HEK293 (cell line): Measurements from ENCODE around the gene GCNA.

Source experiments
- CTCF ChIA-PET: fragments of 350-600 bp; formaldehyde crosslinking; extraction: SDS; loops from one replicate; lab custom pipeline; 2021; ENCODE audit warnings: antibody characterized with exemption; lab: Yijun Ruan, JAX
- POLR2A ChIA-PET: fragments of 300-600 bp; formaldehyde crosslinking; extraction: SDS; loops from one replicate; lab custom pipeline; 2020; ENCODE audit warnings: antibody characterized with exemption, inconsistent platforms; lab: Yijun Ruan, JAX
- H3K27ac ChIP-seq: fragments of 200-500 bp; sonication (Bioruptor generic); 2 replicates; pipeline ENCODE4 v1.5.1; 2014; ENCODE audit warnings: low read depth, low read length, control low read depth, inconsistent platforms; ENCODE audit errors: extremely low read depth
- H3K36me3 ChIP-seq, 2 experiments: fragments of 200-500 bp in 1 of 2; sonication (Bioruptor generic) in 1 of 2; 1 replicate in 1 of 2; 2 replicates in 1 of 2; pipeline ENCODE4 v1.5.1; 2014 to 2017; ENCODE audit warnings: inconsistent platforms in 2 of 2, low read length in 2 of 2; ENCODE audit not compliant: control insufficient read depth in 2 of 2, insufficient read depth in 1 of 2
- H3K4me1 ChIP-seq: fragments of 200-500 bp; sonication (Bioruptor generic); 2 replicates; pipeline ENCODE4 v1.5.1; 2014; ENCODE audit warnings: mild to moderate bottlenecking, low read length, inconsistent platforms; ENCODE audit not compliant: control insufficient read depth, insufficient read depth
- H3K4me3 ChIP-seq: 2 replicates; pipeline ENCODE4 v1.5.1; 2011; ENCODE audit warnings: low read depth, mild to moderate bottlenecking, control low read depth, low read length, moderate library complexity
- H3K9me3 ChIP-seq: fragments of 200-500 bp; sonication (Bioruptor generic); 2 replicates; pipeline ENCODE4 v1.5.1; 2014; ENCODE audit warnings: low read depth, low read length, inconsistent platforms; ENCODE audit not compliant: control insufficient read depth, insufficient read depth
- AEBP2 ChIP-seq: fragments of 450-650 bp; formaldehyde crosslinking; IDR thresholded peaks from 2 replicates; pipeline ENCODE4 v1.5.1; 2016; ENCODE audit warnings: missing biosample characterization, missing genetic modification characterization, borderline replicate concordance
- BCL11A ChIP-seq: fragments of 450-650 bp; formaldehyde crosslinking; IDR thresholded peaks from 2 replicates; pipeline ENCODE4 v1.5.1; 2016; ENCODE audit warnings: low read depth, missing biosample characterization, missing genetic modification characterization
- BCL11B ChIP-seq: fragments of 450-650 bp; formaldehyde crosslinking; IDR thresholded peaks from 2 replicates; pipeline ENCODE4 v1.5.1; 2016; ENCODE audit warnings: low read depth, missing biosample characterization, missing genetic modification characterization
- ELK4 ChIP-seq: IDR thresholded peaks from 2 replicates; pipeline ENCODE4 v1.6.1; 2011; ENCODE audit warnings: mild to moderate bottlenecking, low read depth, low read length, borderline replicate concordance
- PRDM2 ChIP-seq: fragments of 450-650 bp; formaldehyde crosslinking; IDR thresholded peaks from 2 replicates; pipeline ENCODE4 v1.5.1; 2016; ENCODE audit warnings: missing biosample characterization, missing genetic modification characterization, borderline replicate concordance
- SALL2 ChIP-seq: fragments of 450-650 bp; formaldehyde crosslinking; IDR thresholded peaks from 2 replicates; pipeline ENCODE4 v1.5.0; 2017; ENCODE audit warnings: missing biosample characterization, mild to moderate bottlenecking, missing genetic modification characterization, borderline replicate concordance
- SCRT1 ChIP-seq: fragments of 450-650 bp; formaldehyde crosslinking; IDR thresholded peaks from 2 replicates; pipeline ENCODE4 v1.5.1; 2016; ENCODE audit warnings: missing biosample characterization, missing genetic modification characterization, borderline replicate concordance
- SP2 ChIP-seq: fragments of 450-650 bp; formaldehyde crosslinking; IDR thresholded peaks from 2 replicates; pipeline ENCODE4 v1.5.1; 2016; ENCODE audit warnings: missing biosample characterization, missing genetic modification characterization
- YY2 ChIP-seq: fragments of 450-650 bp; formaldehyde crosslinking; IDR thresholded peaks from 2 replicates; pipeline ENCODE4 v1.5.1; 2016; ENCODE audit warnings: missing biosample characterization, missing genetic modification characterization
- ZBTB17 ChIP-seq: fragments of 450-650 bp; formaldehyde crosslinking; IDR thresholded peaks from 2 replicates; pipeline ENCODE4 v1.5.1; 2016; ENCODE audit warnings: missing biosample characterization, missing genetic modification characterization
- ZNF184 ChIP-seq: fragments of 450-650 bp; IDR thresholded peaks from 2 replicates; pipeline ENCODE4 v1.5.1; 2018; ENCODE audit warnings: missing biosample characterization, mild to moderate bottlenecking, missing genetic modification characterization
- ZNF221 ChIP-seq: fragments of 450-650 bp; formaldehyde crosslinking; IDR thresholded peaks from 2 replicates; pipeline ENCODE4 v1.5.1; 2017; ENCODE audit warnings: missing biosample characterization, missing genetic modification characterization, borderline replicate concordance
- ZNF239 ChIP-seq: fragments of 450-650 bp; formaldehyde crosslinking; IDR thresholded peaks from 2 replicates; pipeline ENCODE4 v1.5.1; 2016; ENCODE audit warnings: missing biosample characterization, missing genetic modification characterization
- ZNF350 ChIP-seq: fragments of 450-650 bp; formaldehyde crosslinking; IDR thresholded peaks from 2 replicates; pipeline ENCODE4 v1.5.0; 2017; ENCODE audit warnings: missing biosample characterization, mild to moderate bottlenecking, missing genetic modification characterization
- ZNF501 ChIP-seq: fragments of 450-650 bp; formaldehyde crosslinking; IDR thresholded peaks from 2 replicates; pipeline ENCODE4 v1.5.1; 2016; ENCODE audit warnings: missing biosample characterization, missing genetic modification characterization
- ZNF548 ChIP-seq: fragments of 450-650 bp; formaldehyde crosslinking; IDR thresholded peaks from 2 replicates; pipeline ENCODE4 v1.5.1; 2016; ENCODE audit warnings: missing biosample characterization, missing genetic modification characterization
- ZNF560 ChIP-seq: fragments of 450-650 bp; formaldehyde crosslinking; IDR thresholded peaks from 2 replicates; pipeline ENCODE4 v1.5.1; 2017; ENCODE audit warnings: missing biosample characterization, missing genetic modification characterization, borderline replicate concordance
- ZNF561 ChIP-seq: fragments of 450-650 bp; IDR thresholded peaks from 2 replicates; pipeline ENCODE4 v1.5.1; 2018; ENCODE audit warnings: missing biosample characterization, missing genetic modification characterization, borderline replicate concordance
- ZNF571 ChIP-seq: fragments of 450-650 bp; formaldehyde crosslinking; IDR thresholded peaks from 2 replicates; pipeline ENCODE4 v1.5.0; 2017; ENCODE audit warnings: missing biosample characterization, missing genetic modification characterization
- ZNF600 ChIP-seq: fragments of 450-650 bp; formaldehyde crosslinking; IDR thresholded peaks from 2 replicates; pipeline ENCODE4 v1.5.1; 2016; ENCODE audit warnings: missing biosample characterization, missing genetic modification characterization
- ZNF670 ChIP-seq: fragments of 450-650 bp; formaldehyde crosslinking; IDR thresholded peaks from 2 replicates; pipeline ENCODE4 v1.5.1; 2016; ENCODE audit warnings: missing biosample characterization, missing genetic modification characterization, low read depth

GCNA gene

GRCh38 chrX:71632923-71633657 is 54.9 kb downstream of the GCNA start:
- TF ChIP-seq BCL11B (tag by site-specific recombination) = no peak
- TF ChIP-seq ZNF350 (tag by site-specific recombination) = no peak
- TF ChIP-seq ZNF221 = no peak
- no peak for TF ChIP-seq ZNF560 (tag by site-specific recombination)
- no peak for TF ChIP-seq ZNF184
- TF ChIP-seq ZNF239 (tag by site-specific recombination) = no peak
- no peak for TF ChIP-seq AEBP2 (tag by site-specific recombination)
- no peak for TF ChIP-seq SALL2 (tag by site-specific recombination)
- TF ChIP-seq ELK4 = no peak
- TF ChIP-seq ZNF501 = no peak
- no peak for TF ChIP-seq PRDM2 (tag by site-specific recombination)
- TF ChIP-seq YY2 (tag by site-specific recombination) = no peak
- TF ChIP-seq ZNF670 (tag by site-specific recombination) = no peak
- TF ChIP-seq ZNF571 (tag by site-specific recombination) = no peak
- H3K4me3 ChIP-seq = no peak overlapping the region
- H3K36me3 ChIP-seq = no peaks in the 10 kb centered on the region
- ChIA-PET CTCF (no interaction called here), POLR2A (no interaction called here)
- no peak overlapping the region for H3K27ac ChIP-seq
- no peaks in the 10 kb centered on the region for H3K9me3 ChIP-seq
- H3K4me1 ChIP-seq = no peaks in the 10 kb centered on the region

GRCh38 chrX:71634366-71634765 is 56.1 kb downstream of the GCNA start:
- Histone ChIP-seq H3K36me3 (no peaks in the 10 kb centered on the region), H3K4me3 (no peak overlapping the region), H3K27ac (no peak overlapping the region), H3K9me3 (no peaks in the 10 kb centered on the region), H3K4me1 (no peaks in the 10 kb centered on the region)
- ChIA-PET POLR2A (no interaction called here), CTCF (no interaction called here)
- TF ChIP-seq SP2 (no peak), ZBTB17 (tag by site-specific recombination) (no peak), PRDM2 (tag by site-specific recombination) (no peak), BCL11A (no peak), ZNF548 (no peak), SCRT1 (tag by site-specific recombination) (no peak), ZNF561 (tag by site-specific recombination) (no peak), ZNF600 (no peak)
